Posterior vena cava (tissue), 2 donors: ENCODE data around the gene KCNQ2. TPM values are rescaled to one million over a fixed set of nuclear protein-coding genes. Genes with fewer than 3 reads are reported as not detected.

Source experiments
- DNase-seq: peaks from one replicate; pipeline ENCODE4 v3.0.0-alpha.2; 2020; ENCODE audit warnings: low spot score
- intact Hi-C, 2 donors: fragments of 100-400 bp; cut with DNase I; formaldehyde crosslinking; loops; one replicate each; pipeline versions ENCODE4 v1.14.1 to v1.14.2; 2022 to 2023
- total RNA-seq, 2 donors: library from RNA; stranded (reverse); fragmentation: NEBNext Ultra II Directional; extraction: Animal tissue kit (Norgen Biotek cat#: 25700); gene quantifications; one replicate each; pipeline ENCODE4 v1.2.1, GENCODE V29; 2021
- donor health status: DM: yes; HTN: yes; CAD: no.
- donor health status: DM: yes; HTN: yes; CAD: no.

The KCNQ2 gene
- total RNA-seq, 2 donors from 2014 or later, result not detected

- DNase-seq, result no peak
- intact Hi-C loops, result no loop called here
Observed at GRCh38 chr20:63427724-63428330, 44.6 kb downstream of the KCNQ2 start.

- intact Hi-C loops, result no loop called here
- no peak for DNase-seq
Observed at GRCh38 chr20:63427206-63427605, 45.2 kb downstream of the KCNQ2 start.

GRCh38 chr20:63425846-63426485, 46.5 kb downstream of the KCNQ2 start:
- intact Hi-C loops, result no loop called here
- DNase-seq, result no peak

GRCh38 chr20:63424613-63425012, 47.8 kb downstream of the KCNQ2 start:
- DNase-seq, result no peak
- intact Hi-C loops, result no loop called here

GRCh38 chr20:63423751-63424150, 48.7 kb downstream of the KCNQ2 start:
- DNase-seq, result no peak
- intact Hi-C loops, result no loop called here

GRCh38 chr20:63422653-63423052, 49.8 kb downstream of the KCNQ2 start:
- intact Hi-C loops, result loop anchor here in 1 of 2 donors (1.0 kb wide), 1 partner anchor 39 kb away; no protein-coding TSS in a partner anchor

GRCh38 chr20:63421913-63422312, 50.5 kb downstream of the KCNQ2 start:
- intact Hi-C loops, result loop anchor here in 1 of 2 donors (1.0 kb wide), 1 partner anchor 39 kb away; no protein-coding TSS in a partner anchor
- DNase-seq, result no peak

More at GRCh38 chr20:63422653-63423052, 49.8 kb downstream of the KCNQ2 start:
- DNase-seq, result no peak

- intact Hi-C loops, result no loop called here
- no peak for DNase-seq
Observed at GRCh38 chr20:63421094-63421692, 51.3 kb downstream of the KCNQ2 start.

GRCh38 chr20:63420359-63421093, 51.9 kb downstream of the KCNQ2 start:
- intact Hi-C loops, result no loop called here
- DNase-seq, result no peak

GRCh38 chr20:63419299-63419698, 53.2 kb downstream of the KCNQ2 start:
- no peak for DNase-seq
- intact Hi-C loops, result no loop called here

GRCh38 chr20:63418617-63419016, 53.8 kb downstream of the KCNQ2 start:
- DNase-seq, result no peak
- intact Hi-C loops, result no loop called here

- DNase-seq, result no peak
- intact Hi-C loops, result no loop called here
Observed at GRCh38 chr20:63417738-63418120, 54.7 kb downstream of the KCNQ2 start.

GRCh38 chr20:63417097-63417737, 55.2 kb downstream of the KCNQ2 start:
- no peak for DNase-seq
- intact Hi-C loops, result no loop called here

GRCh38 chr20:63416631-63417030, 55.8 kb downstream of the KCNQ2 start:
- intact Hi-C loops, result no loop called here
- no peak for DNase-seq

GRCh38 chr20:63415647-63416391, 56.6 kb downstream of the KCNQ2 start:
- intact Hi-C loops, result no loop called here
- DNase-seq, result no peak

GRCh38 chr20:63414720-63415430, 57.6 kb downstream of the KCNQ2 start:
- DNase-seq, result no peak
- intact Hi-C loops, result no loop called here

- intact Hi-C loops, result no loop called here
- no peak for DNase-seq
Observed at GRCh38 chr20:63413963-63414684, 58.3 kb downstream of the KCNQ2 start.

GRCh38 chr20:63413323-63413722, 59.1 kb downstream of the KCNQ2 start:
- intact Hi-C loops, result no loop called here
- DNase-seq, result no peak
